Heart right ventricle (tissue), 16 donors: ENCODE results near the gene CRYBB1. TPM values are rescaled to one million over a fixed set of nuclear protein-coding genes. Genes with fewer than 3 reads are reported as not detected.
A peak's percentile ranks its signal among the peaks of the same experiment; 100 is the strongest.

ENCODE experiments used
- ATAC-seq, 8 donors: fragments of 200-7000 bp; cut with Tn5 transposase; one replicate each; pipeline ENCODE4 v1.9.1; 2020; ENCODE audit warnings: mild to moderate bottlenecking in 8 of 8, moderate library complexity in 8 of 8, moderate number of reproducible peaks in 1 of 8
- DNase-seq, 2 donors: peaks; one replicate each; pipeline ENCODE4 v3.0.0-alpha.2; 2020
- H3K27ac ChIP-seq, 10 donors: fragments of 200-600 bp; sonication (generic) in 2 of 10; one replicate each; pipeline versions ENCODE4 v1.5.0 to v1.8.0; 2020 to 2022; ENCODE audit warnings: mild to moderate bottlenecking in 3 of 10
- H3K27me3 ChIP-seq, 7 donors: fragments of 200-600 bp; one replicate each; pipeline ENCODE4 v1.8.0; 2021 to 2022; ENCODE audit warnings: mild to moderate bottlenecking in 2 of 7
- H3K36me3 ChIP-seq, 9 donors: fragments of 200-600 bp; sonication (generic) in 1 of 9; one replicate each; pipeline versions ENCODE4 v1.5.0 to v1.8.0; 2020 to 2022; ENCODE audit warnings: mild to moderate bottlenecking in 2 of 9
- H3K4me1 ChIP-seq, 9 donors: fragments of 200-600 bp; sonication (generic) in 1 of 9; one replicate each; pipeline versions ENCODE4 v1.5.0 to v1.8.0; 2020 to 2022; ENCODE audit warnings: mild to moderate bottlenecking in 4 of 9
- H3K4me3 ChIP-seq, 10 donors: fragments of 200-600 bp; sonication (generic) in 2 of 10; one replicate each; pipeline versions ENCODE4 v1.5.0 to v1.8.0; 2020 to 2022; ENCODE audit warnings: mild to moderate bottlenecking in 7 of 10, moderate library complexity in 2 of 10
- H3K9me3 ChIP-seq, 11 donors: fragments of 200-600 bp in 10 of 11; sonication (generic) in 2 of 11; one replicate each; pipeline versions ENCODE4 v1.5.0 to v1.8.0; 2013 to 2022; ENCODE audit warnings: mild to moderate bottlenecking in 2 of 11, control low read depth in 1 of 11, moderate library complexity in 1 of 11
- CTCF ChIP-seq, 9 donors: fragments of 200-600 bp; sonication (generic) in 2 of 9; IDR thresholded peaks; one replicate each; pipeline versions ENCODE4 v1.5.0 to v1.8.0; 2021 to 2022; ENCODE audit warnings: antibody characterized with exemption in 9 of 9, mild to moderate bottlenecking in 5 of 9, moderate library complexity in 1 of 9
- WGBS, 2 donors: extraction: QIAGEN DNeasy Blood & Tissue Kit; methylation state at CpG; one replicate each; pipeline ENCODE4 v1.1.7; 2013; ENCODE audit warnings: inconsistent platforms in 1 of 2; 5-methylcytosine and 5-hydroxymethylcytosine counted together
- intact Hi-C, 10 donors: fragments of 100-400 bp; cut with DNase I; formaldehyde crosslinking; loops; one replicate each; pipeline versions ENCODE4 v1.11.1 to v1.14.2; 2022
- polyA plus RNA-seq, 2 donors: library from polyadenylated mRNA; stranded (reverse); fragments of 200-250 nt; gene quantifications; one replicate each; pipeline ENCODE4 v1.2.3, GENCODE V29; 2013
- total RNA-seq, 10 donors: library from RNA; stranded (reverse); fragmentation: NEBNext Ultra II Directional in 3 of 10; extraction: Animal tissue kit (Norgen Biotek cat#: 25700) in 3 of 10; gene quantifications; one replicate each; pipeline versions ENCODE4 v1.2.1 to v1.2.4, GENCODE V29; 2021 to 2023
- donor health status: Arrhythmogenic right ventricular cardiomyopathy.
- donor health status: ischemic (EF 13 %, LVEDD 7.1; RV severe dilation, severe dysfunction).
- donor health status: healthy with polysubstance abuse.
- donor health status: DM: no; HTN: yes; CAD: no.
- donor health status: DM: no; HTN: no; CAD: no.
- donor health status: ischemic (EF 25% LVEDD 6.9; RV normal size, moderate dysfunction).
- donor health status: ischemic (EF 25% LVEDD 5.7; RV mildly dilated, moderate dysfunction).
- donor health status: healthy.
- donor health status: DM: yes; HTN: yes; CAD: no.
- donor health status: Ischemic cardiomyopathy.
- donor health status: ischemic (EF 35%, LVEDD 5.7; RV mildly dilated, moderate dysfunction).
- donor health status: nonischemic (EF 11% LVEDD 7.7; RV severe dilation, severe dysfunction).
- donor health status: DM: yes; HTN: yes; CAD: no.
- donor health status: PGD.
- donor health status: ischemic (EF 29% LVEDD 5.4; RV normal size, mild dysfunction).
- donor health status: nonischemic (EF 23%, LVEDD 6.1; RV moderate dilation, normal function).

Gene CRYBB1
- total and polyA plus RNA-seq, 12 donors, result 0.24 to 2.5 (median 0.56) TPM; not detected in 3

DNA sequence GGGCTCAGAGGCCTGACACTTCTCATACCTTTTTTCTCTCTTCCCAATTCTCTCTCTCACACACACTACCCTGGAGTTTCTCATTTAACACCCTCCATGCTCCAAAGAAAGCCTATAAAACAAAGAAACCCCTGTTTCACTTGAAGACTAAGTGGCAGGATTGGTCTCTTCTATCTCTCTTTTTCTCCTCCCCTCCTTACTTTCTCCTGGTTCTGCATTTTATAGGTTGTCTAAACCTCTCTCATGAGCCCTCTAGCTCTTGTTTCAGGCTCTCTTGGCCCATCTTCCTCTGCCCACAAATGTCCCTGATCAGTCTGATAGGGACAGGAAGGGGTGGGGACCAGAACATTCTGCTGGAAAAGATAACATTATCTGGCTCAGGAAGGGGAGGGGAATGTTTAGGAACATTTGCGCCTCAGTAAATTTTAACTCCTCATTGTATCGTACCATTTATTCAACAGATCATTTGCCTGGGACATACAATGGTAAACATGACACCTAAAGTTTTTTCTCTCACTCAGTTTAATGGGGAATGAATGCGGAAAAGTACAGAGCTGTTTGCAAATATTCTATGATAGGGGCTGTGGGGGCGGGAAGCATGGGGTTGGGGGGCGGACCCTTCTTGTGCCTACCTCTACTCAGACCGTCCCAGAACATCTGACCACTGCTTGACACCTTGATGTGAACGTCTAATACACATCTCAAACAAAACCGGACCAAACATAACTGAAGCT is 14.8 kb upstream of the CRYBB1 start:
- no peaks in the 10 kb centered on the region for H3K36me3 ChIP-seq
- no peaks in the 10 kb centered on the region for H3K27me3 ChIP-seq
- peaks cover 0 to 9% (median 0%) of the 10 kb centered on the region in 11 donors for H3K9me3 ChIP-seq
- peak overlapping the region; percentile 46 to 81 (median 66) for H3K27ac ChIP-seq
- WGBS, 2 donors, result 49% methylated on average over 8 of the region's 8 CpGs
- DNase-seq (peak in 1 of 2 donors; percentile 38), ATAC-seq (peak; percentile 17 to 95 (median 88))
- intact Hi-C loops, result no loop called here
- H3K4me3 ChIP-seq, result peak overlapping the region in 1 of 10 donors; percentile 11
- H3K4me1 ChIP-seq, result peaks cover 0 to 17% (median 5%) of the 10 kb centered on the region in 9 donors
- TF ChIP-seq CTCF (IDR thresholded peaks at IDR 0.05), result no peak

GRCh38 chr22:26631282-26631681 is 13.5 kb upstream of the CRYBB1 start:
- no peak for DNase-seq
- Histone ChIP-seq H3K27ac (peak overlapping the region in 4 of 10 donors; percentile 4 to 71 (median 14)), H3K4me3 (no peak overlapping the region), H3K36me3 (no peaks in the 10 kb centered on the region), H3K9me3 (peaks cover 0 to 9% (median 0%) of the 10 kb centered on the region in 11 donors), H3K27me3 (no peaks in the 10 kb centered on the region), H3K4me1 (peaks cover 0 to 17% (median 5%) of the 10 kb centered on the region in 9 donors)
- TF ChIP-seq CTCF (IDR thresholded peaks at IDR 0.05), result no peak
- 94 to 97% methylated on average over 4 of the region's 4 CpGs for WGBS, 2 donors
- intact Hi-C loops, result no loop called here
- no peak for ATAC-seq

GRCh38 chr22:26629988-26630761 is 12.3 kb upstream of the CRYBB1 start:
- Histone ChIP-seq H3K36me3 (no peaks in the 10 kb centered on the region), H3K4me3 (no peak overlapping the region), H3K9me3 (peaks cover 0 to 9% (median 0%) of the 10 kb centered on the region in 11 donors), H3K27me3 (no peaks in the 10 kb centered on the region), H3K27ac (no peak overlapping the region), H3K4me1 (peaks cover 0 to 17% (median 5%) of the 10 kb centered on the region in 9 donors)
- no peak for TF ChIP-seq CTCF (IDR thresholded peaks at IDR 0.05)
- WGBS, 2 donors, result 84 to 94% methylated on average over 18 of the region's 18 CpGs
- DNase-seq (no peak), ATAC-seq (peak in 1 of 8 donors; percentile 18)
- intact Hi-C loops, result loop anchor here in 1 of 10 donors (5.0 kb wide), 1 partner anchor 38 kb away; the partner anchor contains the start of gene TPST2

- H3K4me1 ChIP-seq, result peaks cover 0 to 5% (median 1%) of the 10 kb centered on the region in 9 donors
- 86% methylated on average over 12 of the region's 12 CpGs for WGBS, 2 donors
- no peak overlapping the region for H3K4me3 ChIP-seq
- H3K9me3 ChIP-seq, result no peaks in the 10 kb centered on the region
- no peak for ATAC-seq
- no peaks in the 10 kb centered on the region for H3K27me3 ChIP-seq
- no peak for TF ChIP-seq CTCF (IDR thresholded peaks at IDR 0.05)
- H3K27ac ChIP-seq, result no peak overlapping the region
- H3K36me3 ChIP-seq, result no peaks in the 10 kb centered on the region
- intact Hi-C loops, result loop anchor here in 1 of 10 donors (5.0 kb wide), 1 partner anchor 33 kb away; the partner anchor contains the start of gene TPST2
- DNase-seq, result no peak
These were observed 7.0 kb upstream of the CRYBB1 start for GRCh38 chr22:26624803-26625202.
